HG03066 (cell line): ENCODE measurements around the gene NDST4.
"Not testable (repeated sequence)": the region's sequence is repeated elsewhere in the genome, so short reads cannot be mapped to it uniquely, and the experiment has no call there.

Experiments
- ATAC-seq: cut with Tn5 transposase; IDR thresholded peaks from one replicate; pipeline ENCODE4 v1.9.1; 2021; ENCODE audit warnings: low read depth; ENCODE audit not compliant: unreplicated experiment

Gene NDST4

DNA sequence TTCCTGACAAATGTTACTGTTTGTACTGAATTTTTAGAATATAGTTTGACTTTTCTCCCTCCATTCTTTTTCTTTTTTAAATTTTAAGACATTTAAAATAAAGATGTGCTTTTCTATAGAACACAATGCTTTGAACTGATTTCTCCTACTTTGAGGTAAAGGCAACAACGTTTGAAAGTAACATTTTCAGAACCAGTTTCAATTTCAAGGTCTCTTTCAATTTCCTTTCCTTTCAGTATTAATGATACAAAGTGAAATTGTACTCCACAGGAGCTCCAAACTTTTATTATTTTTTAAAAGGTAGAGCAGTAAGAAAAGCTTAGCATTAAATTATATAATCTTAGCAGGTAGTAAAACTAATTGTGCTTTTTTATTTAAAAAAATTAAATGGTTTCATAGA, 54.9 kb downstream of the NDST4 start:
- ATAC-seq, result no peak

DNA sequence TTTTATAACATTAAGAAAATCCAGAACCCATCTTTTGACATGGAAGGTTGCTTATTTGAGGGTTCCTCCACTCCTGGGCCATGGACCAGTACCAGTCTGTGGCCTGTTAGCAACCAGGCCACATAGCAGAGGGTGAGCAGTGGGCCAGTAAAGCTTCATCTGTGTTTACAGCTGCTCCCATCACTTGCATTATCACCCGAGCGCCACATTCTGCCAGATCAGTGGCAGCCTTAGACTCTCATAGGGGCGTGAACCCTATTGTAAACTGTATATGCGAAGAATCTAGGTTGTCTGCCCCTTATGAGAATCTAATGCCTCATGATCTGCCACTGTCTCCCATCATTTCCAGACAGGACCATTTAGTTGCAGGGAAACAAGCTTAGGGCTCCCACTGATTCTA, 58.6 kb downstream of the NDST4 start:
- no peak for ATAC-seq

DNA sequence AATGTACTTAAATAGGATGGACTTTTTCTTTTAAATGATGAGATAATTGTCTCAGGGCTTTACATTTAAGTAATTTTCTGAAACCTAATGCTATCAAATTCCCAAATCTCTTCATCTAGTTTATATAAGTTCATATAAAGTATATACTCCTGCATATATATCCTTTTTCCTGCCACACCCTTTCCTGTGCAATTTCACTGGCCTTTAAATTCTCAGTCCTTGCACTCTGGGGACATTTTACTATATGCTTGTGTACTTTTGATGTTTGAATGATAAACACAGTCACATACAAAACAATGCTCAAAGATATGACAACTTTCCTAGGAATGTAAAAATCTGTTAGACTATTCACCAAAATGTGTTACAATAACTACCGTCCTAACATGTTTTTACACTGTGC, 60.1 kb downstream of the NDST4 start:
- no peak for ATAC-seq

DNA sequence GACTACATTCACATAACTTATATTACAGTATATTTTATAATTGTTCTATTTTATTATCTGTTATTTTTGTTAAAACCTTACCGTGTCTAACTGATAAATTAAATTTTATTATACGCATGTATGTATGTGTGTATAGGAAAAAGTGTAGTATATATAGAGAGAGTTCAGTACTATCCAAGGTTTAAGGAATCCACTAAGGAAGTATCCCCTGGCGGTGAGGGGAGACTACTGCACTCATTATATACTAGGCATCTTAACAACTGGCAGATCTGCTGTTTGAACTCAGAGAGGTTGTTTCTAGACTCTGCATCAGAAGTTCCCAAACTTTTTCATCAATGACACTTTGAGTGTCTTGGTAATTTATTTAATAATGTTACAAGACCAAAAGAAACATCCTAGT, 70.9 kb downstream of the NDST4 start:
- ATAC-seq, result no peak

DNA sequence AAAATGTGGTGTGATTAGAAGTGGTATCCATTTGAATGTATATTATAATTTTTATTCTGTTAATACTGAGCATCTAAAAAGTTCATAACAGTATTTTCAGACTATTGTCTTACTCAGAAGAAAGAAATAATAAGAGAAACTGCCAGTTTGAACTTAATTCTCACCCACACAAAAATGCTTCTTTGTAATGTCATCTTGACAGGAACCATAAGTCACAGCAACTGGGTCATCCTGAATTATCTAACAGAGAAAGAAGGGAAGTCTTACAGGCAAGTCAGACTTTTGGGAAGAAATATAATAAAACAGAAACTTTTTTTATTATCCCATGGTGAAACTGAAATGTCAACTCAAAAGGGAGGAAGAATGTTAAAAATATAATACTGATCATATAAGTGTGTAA, 83.1 kb downstream of the NDST4 start:
- no peak for ATAC-seq

DNA sequence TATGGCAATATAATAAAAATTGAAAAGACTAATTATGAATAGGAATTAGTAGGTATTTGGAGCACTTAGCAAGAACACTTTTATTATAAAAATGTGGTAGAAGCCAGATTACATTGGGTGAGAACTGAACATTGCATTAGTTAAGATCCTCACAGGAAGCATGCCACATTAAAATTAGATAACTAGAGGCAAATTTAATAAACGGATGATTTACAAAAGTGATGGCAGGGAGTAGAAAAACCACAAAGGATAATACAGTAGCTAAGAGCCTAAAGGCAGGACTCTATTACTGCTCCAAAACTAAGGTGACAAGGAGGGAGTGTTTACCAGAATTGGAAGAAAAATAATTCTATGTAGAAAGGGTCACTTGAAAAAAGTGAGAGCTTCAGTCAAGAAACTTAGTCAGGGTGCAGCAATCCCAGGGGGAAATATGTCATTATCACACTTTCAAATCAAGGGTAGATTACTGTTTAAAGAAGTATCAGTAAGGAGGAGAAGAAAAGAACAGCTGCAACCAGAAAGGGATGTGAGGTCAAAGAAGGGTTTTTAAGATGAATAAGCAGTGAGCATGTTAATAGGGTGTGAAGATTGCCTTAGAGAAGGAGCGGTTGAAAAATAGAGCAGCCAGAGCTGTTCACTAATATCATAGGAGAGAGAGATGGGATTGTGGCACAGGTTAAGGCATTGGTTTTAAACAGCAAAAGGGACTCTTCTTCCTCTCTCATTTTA, 84.6 kb downstream of the NDST4 start:
- no peak for ATAC-seq

DNA sequence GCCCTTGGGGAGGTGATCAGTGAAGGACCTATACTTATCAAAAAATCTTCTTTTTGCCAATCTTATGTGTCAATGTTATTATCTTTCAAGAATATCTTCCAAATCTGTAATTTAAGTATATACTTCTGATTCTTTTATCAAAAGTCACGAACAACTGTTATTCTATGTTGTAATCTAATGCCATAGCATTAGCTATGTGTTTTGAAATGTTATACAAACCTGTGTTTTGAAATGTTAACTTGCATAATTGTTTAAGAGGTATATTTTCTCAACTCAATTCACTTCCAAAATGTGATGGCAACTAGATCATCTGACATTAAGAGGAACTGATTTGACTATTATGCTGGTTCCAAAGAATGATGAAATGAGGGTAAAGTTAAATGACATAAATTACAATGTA, 113.5 kb downstream of the NDST4 start:
- ATAC-seq, result no peak

DNA sequence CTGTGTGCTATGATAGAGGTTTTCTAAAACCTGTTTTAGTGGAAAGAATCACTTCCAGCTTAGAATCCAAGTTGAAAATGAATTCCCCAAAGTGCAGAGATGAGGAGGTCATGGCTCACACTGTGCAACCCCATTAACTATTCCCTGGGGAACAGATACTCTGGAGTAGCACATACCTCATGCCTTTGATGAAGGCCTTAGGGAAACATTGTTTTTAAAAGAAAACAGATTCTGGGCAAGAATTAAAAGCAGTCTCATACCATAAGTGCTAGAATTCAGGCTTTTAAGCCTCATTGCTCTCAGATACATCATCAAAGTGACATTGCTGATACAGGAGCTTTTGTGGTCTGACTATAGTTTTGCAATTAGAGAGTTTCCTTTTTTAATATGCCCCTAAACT, 115.1 kb downstream of the NDST4 start:
- no peak for ATAC-seq

DNA sequence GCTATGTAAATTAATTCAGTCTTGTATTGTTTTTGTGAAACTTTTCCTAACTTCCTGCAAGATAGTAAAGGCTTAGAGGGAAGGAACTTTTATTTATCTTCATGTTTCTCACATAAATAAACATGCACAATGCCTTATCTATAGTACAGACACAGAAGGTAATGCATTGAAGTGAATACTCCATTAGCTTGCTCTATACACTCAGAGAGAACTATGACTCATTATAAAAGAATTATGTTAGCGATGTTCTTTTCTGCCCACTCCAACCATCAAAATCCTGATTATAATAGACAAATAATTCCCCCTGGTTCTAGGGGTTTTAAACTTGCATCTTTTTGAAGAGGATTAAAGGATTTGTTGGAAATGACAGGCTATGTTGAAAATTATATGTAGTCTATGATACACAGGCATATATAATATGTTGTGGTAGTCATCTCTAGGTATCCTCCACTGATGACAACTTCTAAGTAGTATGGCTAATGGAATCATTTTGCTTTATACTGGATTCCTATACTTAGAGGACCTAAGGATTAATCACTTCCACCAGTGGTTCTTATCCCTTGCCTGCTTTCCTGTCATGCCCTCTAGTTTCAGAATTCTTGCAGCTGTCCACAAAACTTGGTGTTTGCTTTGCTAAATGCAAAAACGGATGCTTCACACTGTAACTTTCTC, 115.7 kb downstream of the NDST4 start:
- ATAC-seq, result no peak

DNA sequence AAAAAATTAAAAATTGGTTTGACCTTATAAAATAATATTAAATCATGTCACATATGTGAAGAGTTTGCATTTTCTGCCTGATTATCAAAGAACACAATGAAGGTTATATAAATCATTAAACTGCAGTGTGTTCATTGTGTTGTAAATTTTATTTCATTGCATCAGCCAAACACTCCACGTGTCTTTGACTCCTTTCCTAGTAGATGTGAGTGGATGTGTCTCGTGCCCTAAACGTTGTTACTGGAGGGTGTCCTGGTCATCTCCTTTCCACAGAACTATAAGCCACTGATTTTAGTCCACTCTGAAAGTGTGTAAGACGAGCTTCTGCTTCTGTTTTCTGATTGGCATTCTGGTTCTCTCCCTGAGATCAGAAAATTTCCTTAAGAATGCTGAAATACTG, 127.3 kb downstream of the NDST4 start:
- no peak for ATAC-seq

DNA sequence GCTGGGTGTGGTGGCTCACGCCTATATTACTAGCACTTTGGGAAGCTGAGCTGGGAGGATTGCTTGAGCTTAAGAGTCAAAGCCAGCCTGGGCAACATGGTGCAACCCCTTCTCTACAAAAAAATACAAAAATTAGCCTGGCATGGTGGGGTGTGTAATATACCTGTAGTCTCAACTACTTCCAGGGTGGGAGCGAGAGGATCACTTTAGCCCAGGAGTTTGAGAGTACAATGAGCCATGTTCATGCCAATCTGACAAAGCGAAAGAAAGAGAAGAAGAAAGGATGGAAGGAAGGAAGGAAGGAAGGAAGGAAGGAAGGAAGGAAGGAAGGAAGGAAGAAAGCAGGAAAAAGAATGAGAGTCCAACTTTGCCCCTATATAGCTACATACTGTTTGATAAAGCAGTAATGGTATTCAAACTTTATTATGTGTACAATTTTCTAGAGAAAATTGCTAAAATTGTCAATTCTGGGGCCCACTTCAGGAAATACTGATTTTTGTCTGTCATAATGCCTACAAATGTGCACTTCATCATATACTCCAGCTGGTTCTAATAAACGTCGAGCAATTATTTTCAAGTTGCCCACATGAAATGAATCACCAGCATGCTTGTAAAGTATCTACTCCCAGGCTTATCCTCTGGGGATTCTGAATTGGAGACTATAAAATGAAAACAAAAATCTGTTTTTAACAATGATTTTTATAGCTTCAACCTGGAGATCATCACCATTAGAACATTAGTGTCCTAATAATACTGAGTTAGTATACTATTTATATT, 132.3 kb downstream of the NDST4 start:
- no peak for ATAC-seq

DNA sequence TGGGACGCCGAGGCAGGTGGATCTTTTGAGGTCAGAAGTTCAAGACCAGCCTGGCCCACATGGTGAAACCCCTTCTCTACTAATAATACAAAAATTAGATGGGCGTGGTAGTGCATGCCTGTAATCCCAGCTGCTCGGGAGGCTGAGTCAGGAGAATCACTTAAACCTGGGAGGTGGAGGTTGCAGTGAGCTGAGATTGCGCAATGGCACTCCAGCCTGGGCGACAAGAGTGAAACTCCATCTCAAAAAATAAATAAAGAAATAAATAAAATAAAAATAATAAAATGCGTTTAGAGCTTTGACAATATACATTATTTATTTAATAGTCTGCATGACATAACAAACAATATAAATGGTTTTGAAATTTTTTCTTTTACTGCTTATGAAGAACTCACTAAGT, 133.0 kb downstream of the NDST4 start:
- not testable (repeated sequence) for ATAC-seq

DNA sequence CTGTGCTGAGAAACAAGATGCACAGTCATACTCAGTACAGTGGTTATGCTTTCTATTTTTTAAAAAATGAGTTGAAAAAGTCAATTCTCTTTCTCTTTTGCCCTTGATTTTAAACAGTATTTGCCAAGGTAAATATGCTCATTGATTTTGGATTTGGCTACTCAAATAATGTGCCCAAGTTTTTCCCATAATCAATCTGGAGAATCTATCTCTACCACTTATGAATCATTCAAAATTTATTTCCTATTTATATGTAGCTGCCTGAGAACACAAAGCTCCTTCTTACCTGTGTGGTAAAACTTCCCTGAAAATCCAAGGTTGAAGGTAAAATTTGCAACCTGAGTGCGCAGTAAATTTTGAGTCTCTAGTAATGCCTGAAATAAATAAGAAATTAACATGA, 136.5 kb downstream of the NDST4 start:
- ATAC-seq, result no peak

DNA sequence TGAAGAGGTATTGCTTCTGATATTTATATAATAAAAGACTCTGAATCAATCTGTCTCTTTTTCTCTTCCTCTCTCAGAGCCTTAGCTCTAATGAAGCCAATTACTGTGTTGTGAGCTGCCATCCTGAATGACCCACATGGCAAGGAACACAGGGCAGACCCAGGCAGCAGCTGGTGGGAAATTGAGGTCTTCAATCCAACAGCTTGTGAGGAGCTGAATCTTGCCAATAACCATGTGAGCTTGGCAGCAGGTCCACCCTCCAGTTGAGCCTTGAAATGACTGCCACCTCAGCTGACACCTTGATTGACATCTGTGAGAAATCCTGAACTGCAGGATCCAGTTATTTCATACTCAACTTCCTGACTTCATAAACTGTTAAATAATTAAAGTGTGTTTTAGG, 149.4 kb downstream of the NDST4 start:
- ATAC-seq, result no peak

DNA sequence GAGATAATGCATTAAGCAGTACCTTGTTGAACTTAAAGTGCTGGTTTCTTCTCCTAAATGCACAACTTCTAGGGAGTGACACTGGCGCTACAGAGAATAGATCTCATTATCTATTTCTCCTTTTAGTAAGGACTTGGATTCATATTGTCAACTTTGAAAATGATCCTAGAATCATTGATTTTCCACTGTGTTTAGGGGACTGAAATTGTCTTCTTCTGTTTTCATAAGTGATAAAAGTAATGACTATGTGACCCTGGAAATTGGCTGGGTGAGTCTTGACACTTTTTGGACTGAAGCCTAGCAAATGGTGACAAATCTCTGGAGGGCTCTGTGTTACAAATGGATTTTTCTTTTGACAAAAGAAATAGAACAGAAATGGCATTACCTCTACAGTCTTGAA, 167.8 kb downstream of the NDST4 start:
- ATAC-seq, result no peak

DNA sequence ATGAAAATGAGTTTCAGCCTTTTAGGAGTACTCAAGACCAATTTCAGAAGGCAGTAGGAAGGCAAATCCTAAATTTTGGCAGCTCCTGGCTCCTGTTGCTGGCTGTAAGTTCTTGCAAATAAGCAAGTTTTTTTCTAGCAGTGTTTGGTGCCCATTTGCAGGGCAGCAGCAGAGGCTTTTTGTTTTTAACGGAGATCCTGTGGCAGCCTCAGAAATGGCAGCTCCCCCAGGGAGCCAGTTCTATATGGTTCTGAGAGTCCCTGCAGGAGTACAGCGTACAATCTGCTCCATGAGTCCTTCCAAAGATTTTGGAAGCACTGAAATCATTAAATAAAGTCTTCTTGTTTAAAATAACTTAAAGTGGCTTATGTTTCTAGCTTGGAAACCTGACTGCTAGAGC, 171.9 kb downstream of the NDST4 start:
- ATAC-seq, result no peak

DNA sequence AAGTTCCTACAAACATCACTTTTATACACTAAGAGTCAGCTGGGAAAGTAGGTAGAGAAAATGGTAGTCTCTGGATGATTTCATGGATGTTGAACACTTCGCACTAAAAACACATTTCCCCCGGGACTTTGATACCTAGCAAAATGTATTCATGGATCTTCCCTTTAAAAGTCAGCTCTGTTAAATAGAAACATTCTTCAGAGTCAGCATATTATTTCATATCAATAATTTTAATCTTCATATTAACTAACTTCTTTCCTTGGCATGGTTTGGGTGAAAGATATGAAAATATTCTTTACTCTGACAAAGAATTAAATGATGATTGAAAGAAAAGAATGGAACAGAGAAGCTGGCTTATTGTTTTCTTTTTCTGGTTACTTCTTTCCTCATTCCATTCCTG, 185.5 kb downstream of the NDST4 start:
- ATAC-seq, result no peak

DNA sequence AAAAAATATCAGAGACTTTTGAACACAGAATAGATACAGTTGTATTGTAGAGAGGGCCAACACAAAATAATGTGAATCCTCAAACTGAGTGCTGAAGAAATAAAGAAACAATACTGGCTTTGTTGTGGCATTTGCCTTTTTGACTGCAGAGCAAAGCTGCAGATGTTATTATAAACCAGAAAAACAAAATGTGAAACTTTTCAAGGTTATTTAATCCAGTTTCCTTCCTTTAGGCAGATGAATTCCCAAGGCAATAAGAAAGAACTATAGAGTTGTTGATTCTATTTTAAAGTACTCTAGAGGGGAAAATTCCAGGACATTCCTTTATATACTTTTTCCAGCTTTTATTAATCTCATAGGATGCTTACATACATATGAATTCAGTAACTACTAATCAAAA, 186.8 kb downstream of the NDST4 start:
- no peak for ATAC-seq

DNA sequence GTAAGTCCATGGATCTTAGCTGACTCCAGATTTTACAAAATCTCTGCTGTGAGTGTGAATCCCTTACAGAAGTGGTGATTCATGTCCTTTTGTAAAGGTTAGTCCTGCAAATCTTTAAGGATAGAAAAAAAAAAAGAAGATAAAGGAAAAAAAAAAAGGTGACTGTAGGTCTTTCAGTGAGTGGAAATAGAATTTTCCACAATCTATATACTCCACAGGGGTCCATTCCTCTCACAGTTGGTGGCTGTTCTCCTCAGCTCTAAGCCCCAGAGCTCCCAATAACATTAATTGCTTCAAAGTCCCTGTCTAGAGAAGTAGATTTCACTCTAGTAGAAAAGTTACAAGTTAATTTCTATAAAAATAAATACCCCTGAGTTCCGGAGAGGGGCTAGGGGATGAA, 189.1 kb downstream of the NDST4 start:
- no peak for ATAC-seq

DNA sequence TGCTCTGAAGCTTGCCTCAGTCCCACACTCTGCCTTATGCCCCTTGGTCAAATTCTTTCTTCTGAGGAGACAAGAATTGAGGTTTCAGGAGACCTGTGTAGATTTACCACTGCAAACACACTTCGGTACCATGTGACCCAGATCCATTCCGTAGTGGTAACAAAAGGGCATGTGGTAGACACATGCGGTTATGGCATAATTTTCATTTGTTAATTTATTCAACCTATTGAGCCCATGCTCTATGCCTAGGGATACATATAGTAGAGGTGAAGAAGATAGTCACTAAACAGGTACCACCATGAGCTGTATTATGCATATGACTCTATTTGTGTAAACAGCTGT, 190.9 kb downstream of the NDST4 start:
- ATAC-seq, result no peak

DNA sequence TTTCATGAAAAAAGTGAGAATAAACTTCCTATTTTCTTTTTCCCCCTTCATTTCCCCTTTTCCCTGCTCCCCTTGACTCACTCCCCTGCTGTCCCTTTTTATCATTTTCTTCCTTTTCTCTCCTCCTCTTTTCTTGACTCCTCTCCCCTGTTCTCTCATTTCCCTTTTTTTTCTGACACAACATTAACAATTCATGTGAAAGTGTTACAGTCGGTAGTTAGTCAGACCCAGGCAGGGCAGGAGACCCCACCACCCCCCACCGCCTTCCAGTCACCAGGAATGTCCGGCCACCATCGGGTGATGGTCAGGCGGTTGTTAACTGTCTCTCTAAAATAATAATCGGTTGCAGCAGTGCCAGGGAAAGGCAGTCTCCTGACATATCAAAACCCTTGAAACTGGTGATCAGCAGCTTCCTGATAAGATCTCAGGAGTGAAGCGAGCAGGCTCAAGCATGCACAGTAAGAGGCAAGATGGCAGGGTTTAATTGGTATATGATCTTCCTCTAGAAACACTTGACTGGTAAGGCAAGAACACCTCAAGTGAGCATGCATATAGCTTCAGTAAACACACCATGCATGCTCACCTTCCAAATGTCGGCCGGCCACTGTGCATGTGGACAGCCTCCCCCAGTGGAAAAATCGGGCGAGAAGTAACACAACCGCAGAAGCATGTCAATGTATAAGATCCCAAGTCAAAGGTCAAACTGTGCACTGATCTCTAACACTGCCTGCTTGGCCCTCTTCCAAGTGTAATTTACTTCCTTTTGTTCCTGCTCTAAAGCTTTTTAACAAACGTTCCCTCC, 191.4 kb downstream of the NDST4 start:
- ATAC-seq, result no peak
